GM18519 (cell line): ENCODE measurements around the gene COL4A1.

Experiments
- ATAC-seq: cut with Tn5 transposase; IDR thresholded peaks from one replicate; pipeline ENCODE4 v1.9.1; 2021; ENCODE audit warnings: mild to moderate bottlenecking, moderate library complexity; ENCODE audit not compliant: unreplicated experiment, low FRiP score

Gene COL4A1

DNA sequence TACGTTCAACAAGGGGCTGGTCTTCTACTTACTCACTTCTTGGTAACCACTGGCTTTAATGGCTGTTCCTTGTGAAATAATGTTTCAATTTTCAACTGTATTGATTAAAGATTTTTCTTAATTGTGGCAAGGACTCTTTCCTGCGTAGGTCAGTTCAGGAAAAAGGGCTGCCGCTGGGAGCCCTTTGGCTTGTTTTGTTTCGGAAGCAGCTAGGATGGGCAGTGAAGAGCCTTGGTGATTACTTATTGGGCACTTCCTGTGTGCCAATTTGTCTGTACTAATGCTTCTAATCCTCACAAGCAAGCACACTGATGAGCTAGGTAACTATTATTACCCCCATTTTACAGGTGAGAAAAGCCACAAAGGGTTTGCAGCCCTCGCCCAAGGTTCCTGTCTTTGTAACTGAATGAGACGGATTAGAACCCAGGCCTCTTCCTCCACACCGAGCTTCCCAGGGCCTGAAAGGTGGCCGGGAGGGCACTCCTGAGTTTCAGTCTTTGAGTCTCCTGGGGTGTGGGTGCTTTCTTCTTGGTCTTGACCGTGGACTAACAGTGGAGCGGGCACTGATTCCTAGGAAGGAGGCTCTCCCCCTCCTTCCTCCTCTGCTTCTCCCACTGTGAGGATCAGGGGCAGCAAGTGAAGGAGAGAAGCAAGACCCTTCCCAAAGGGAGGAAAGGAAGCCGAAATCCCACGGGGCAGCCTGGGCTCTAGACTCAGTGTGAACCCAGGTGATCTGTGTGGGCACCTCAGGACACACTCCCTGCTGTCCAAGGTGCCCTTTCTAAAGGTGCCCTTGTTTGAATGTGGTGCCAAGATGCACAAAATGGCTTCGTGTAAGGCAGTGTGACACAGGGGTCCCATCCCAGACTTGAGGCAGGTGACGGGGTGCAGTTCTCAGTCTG lies 3.8 kb upstream of the COL4A1 start:
- no peak for ATAC-seq

GRCh38 chr13:110309661-110310524 lies 2.9 kb upstream of the COL4A1 start:
- no peak for ATAC-seq

DNA sequence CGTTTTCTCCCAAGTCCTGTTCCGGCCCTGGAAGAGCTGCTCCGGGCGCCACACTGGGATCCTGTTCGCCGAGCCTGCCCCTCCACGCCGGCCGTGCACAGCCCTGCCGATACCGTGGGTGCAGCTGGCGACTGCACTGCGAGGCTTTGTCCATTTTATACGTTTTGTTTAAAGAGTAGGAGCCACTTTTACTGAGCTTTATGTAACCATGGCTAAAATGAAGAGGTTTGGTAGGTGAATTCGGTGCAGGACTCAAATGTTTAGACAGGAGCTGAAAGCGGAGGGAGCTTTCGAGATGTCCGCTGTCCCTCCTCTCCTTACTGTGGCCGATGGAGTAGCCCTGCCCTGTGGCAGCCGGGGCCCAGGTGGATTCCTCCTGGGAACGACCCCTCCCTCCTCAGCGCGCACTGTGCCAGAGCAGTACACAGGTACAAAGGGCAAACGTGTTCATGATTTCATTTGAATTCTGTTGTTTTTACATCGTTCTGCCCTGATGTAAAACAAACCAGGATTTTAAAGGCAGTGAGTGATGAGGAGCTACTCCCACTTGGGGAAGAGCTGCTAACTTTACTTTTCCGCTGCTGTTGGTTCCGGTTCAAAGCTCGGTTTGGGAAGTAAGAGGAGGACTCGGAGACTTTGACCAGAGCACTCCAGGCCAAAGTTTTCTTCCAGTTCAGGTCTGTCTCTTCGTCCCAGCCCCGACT lies 1.9 kb upstream of the COL4A1 start:
- ATAC-seq = no peak

GRCh38 chr13:110307767-110308655 lies 1.1 kb upstream of the COL4A1 start:
- ATAC-seq = no peak

DNA sequence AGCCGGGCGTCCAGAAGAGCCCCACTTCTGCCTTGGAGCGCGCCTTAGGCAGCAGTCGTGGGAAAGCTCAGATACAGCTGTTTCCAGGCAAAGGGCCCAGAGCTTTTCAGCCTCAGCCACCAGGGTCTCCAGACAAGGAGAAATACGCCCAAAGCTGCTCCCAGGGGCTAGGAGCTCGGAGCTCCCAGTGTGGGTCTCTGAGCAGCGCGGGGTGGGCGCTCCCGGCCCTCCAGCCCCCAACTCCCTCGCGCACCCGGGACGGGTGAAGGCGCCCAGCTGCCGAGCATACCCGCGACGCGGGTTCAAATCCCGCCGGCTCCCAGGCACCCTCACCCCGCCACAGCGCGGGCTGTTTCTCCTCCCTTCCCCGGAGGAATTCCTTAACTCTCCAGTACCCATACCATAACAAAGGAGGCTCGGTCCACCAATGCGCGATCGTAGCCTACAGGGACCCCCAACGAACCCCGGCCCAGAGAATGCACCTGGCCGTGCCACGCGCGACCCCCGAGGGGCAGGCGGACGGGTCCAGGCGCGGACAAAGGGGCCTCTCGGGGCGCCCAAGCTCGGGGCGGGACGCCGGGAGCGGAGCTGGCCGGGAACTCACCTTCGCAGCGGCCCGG lies 507 bp downstream of the COL4A1 start:
- ATAC-seq = no peak

DNA sequence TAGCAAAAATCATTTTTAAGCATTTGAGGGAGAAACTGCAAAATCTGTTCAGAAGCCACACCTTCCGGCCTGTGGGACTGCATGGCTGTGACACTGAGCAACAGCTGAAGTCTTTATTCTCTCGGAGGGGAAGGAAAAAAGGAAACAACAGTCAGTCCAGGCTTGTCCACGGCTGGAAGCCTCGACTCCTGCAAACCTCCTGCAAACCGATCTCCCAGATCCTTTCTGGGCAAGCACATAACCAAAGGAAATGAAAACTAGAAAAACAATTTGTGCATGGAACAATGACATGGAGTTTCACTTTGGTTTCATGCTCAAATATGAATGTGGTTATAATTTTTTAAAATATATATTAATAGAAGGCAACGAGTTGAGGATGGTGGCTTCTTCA lies 1.0 kb downstream of the COL4A1 start:
- no peak for ATAC-seq

GRCh38 chr13:110305544-110305943 lies 1.4 kb downstream of the COL4A1 start:
- ATAC-seq = no peak

GRCh38 chr13:110305001-110305400 lies 2.0 kb downstream of the COL4A1 start:
- ATAC-seq = no peak

GRCh38 chr13:110304256-110304655 lies 2.7 kb downstream of the COL4A1 start:
- ATAC-seq = no peak

- ATAC-seq = no peak
Measured at GRCh38 chr13:110303644-110304043, 3.3 kb downstream of the COL4A1 start.

- no peak for ATAC-seq
Measured at GRCh38 chr13:110302997-110303396, 4.0 kb downstream of the COL4A1 start.

DNA sequence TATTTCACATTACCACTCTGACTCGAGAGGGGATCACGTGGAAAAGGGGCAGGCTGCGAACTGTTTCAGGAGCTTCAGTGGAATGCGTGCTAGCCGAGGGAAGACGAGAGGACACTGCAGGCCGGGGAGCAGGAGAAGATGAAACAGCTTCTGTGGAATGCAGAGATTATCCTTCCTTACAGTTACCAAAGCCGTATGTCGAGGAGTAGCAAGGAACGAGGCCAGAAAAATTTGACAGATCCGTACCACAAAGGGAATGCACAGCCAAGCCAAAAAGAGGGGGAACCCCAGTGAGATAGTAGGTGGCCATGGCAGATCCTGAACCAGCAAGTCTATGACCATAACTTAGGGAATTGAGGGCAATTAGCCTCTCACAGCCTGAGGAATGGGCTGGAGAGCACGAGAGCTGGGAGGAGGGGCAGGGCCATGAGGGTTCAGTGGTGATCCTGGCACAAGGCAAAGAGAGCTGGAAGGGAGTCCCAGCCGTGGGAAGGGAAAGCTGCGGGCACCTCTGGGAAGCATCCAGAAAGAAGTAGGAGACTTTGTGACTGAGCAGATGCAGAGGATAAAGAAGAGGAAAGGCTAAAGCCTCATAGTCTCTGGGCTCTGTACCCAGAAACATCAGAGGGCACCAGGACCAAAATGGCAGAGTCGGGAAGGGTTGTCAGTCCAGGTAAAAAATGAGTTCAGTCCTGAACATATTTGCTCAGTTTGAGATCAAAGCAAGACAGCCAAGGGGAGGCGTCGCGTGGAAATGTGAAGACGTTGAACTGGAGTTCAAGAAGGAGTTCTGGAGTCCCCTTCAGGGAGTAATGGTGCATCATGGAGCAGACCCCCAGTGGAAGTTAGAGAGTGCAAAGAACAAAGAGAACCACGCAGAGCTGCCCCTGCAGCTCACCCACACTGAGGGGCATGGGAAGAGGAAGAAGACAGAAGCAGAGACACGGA lies 5.1 kb downstream of the COL4A1 start:
- no peak for ATAC-seq

DNA sequence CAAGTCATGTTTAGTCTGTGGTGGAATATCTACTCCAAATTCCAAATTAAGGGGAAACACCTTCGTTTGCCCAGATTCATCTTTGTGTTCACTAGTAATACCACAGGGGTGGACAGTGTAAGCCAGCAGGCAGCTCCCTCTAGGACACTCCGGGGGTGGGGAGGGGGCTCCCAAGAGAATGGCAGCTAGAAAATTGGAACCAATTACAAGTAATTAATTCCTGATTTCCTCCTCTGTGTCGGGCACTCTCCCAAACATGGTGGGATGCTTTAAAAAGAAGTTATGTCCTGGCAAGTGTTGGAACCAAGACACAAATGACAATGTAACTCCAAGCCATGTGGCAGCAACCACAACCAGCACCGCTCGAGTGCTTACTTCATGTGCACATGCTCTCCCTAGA lies 5.9 kb downstream of the COL4A1 start:
- ATAC-seq = no peak

- ATAC-seq = no peak
Measured at GRCh38 chr13:110300090-110300815, 6.7 kb downstream of the COL4A1 start.

GRCh38 chr13:110299283-110299840 lies 7.6 kb downstream of the COL4A1 start:
- no peak for ATAC-seq

DNA sequence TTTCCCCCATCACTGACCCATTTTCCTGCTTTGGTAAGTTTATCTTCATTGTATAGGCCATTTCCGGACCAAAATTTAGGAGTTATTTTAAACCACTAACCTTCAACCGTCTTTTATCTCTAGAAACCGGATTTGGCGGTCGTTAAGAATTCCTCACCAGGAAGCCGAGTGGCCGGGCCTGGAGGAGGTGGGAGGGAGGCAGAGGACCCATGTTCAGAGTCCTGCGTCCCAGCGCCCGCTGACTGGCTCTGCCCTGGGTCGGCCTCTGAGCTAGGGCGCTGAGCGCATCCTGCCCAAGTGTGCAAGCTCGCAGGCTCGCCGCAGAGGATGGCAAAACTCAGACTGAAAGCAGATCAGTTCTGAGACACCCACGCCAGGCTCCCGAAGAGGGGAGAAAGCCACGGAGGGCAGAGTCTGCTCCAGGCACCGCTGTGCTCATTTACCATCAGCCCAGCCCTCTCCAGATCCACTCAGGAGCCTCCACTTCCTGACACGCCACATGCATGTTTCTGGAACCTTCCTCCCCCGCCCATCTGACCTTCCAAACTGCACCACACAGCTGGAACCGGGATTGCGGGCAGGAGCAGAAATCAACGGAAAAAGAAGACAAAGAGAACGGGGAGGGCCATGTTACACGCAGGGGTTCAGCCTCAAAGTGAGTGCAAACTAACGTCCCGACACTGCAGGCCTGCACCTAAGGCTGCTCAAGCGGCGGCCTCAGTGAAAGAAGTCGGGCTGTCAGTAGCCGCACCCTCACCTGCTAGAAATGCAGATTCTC lies 8.3 kb downstream of the COL4A1 start:
- no peak for ATAC-seq
